NCI-H2029 (cell line): ENCODE measurements around the gene KLHL20.
"Not testable (repeated sequence)": the region's sequence is repeated elsewhere in the genome, so short reads cannot be mapped to it uniquely, and the experiment has no call there.

Source experiments
- DNase-seq: peaks from one replicate; lab custom pipeline; 2025; lab: John Stamatoyannopoulos, UW

Gene KLHL20

GRCh38 chr1:173749137-173749536, 34.4 kb downstream of the KLHL20 start:
- DNase-seq: no peak

- DNase-seq: no peak
These were observed 39.0 kb downstream of the KLHL20 start for GRCh38 chr1:173753830-173754229.

GRCh38 chr1:173757666-173758065, 42.9 kb downstream of the KLHL20 start:
- DNase-seq: no peak

- no peak for DNase-seq
These were observed 43.3 kb downstream of the KLHL20 start for GRCh38 chr1:173758110-173758509.

- no peak for DNase-seq
These were observed 44.2 kb downstream of the KLHL20 start for GRCh38 chr1:173758980-173759379.

- DNase-seq: not testable (repeated sequence)
These were observed 49.5 kb downstream of the KLHL20 start for GRCh38 chr1:173764331-173764730.

- DNase-seq: no peak
These were observed 53.4 kb downstream of the KLHL20 start for GRCh38 chr1:173768206-173768605.

GRCh38 chr1:173768827-173769226, 54.0 kb downstream of the KLHL20 start:
- DNase-seq: no peak

- not testable (repeated sequence) for DNase-seq
These were observed 55.5 kb downstream of the KLHL20 start for GRCh38 chr1:173770330-173770729.

GRCh38 chr1:173771560-173771959, 56.8 kb downstream of the KLHL20 start:
- no peak for DNase-seq

GRCh38 chr1:173775578-173776226, 60.9 kb downstream of the KLHL20 start:
- DNase-seq: no peak

GRCh38 chr1:173779936-173780335, 65.2 kb downstream of the KLHL20 start:
- DNase-seq: no peak

GRCh38 chr1:173784997-173785396, 70.2 kb downstream of the KLHL20 start:
- no peak for DNase-seq

GRCh38 chr1:173789841-173790240, 75.1 kb downstream of the KLHL20 start:
- DNase-seq: no peak

GRCh38 chr1:173798078-173798477, 83.3 kb downstream of the KLHL20 start:
- DNase-seq: no peak

GRCh38 chr1:173799995-173800394, 85.2 kb downstream of the KLHL20 start:
- not testable (repeated sequence) for DNase-seq

- DNase-seq: no peak
These were observed 88.2 kb downstream of the KLHL20 start for GRCh38 chr1:173802961-173803360.

GRCh38 chr1:173813654-173814053, 98.9 kb downstream of the KLHL20 start:
- DNase-seq: not testable (repeated sequence)

- no peak for DNase-seq
These were observed 103.7 kb downstream of the KLHL20 start for GRCh38 chr1:173818459-173818858.

- DNase-seq: no peak
These were observed 106.9 kb downstream of the KLHL20 start for GRCh38 chr1:173821680-173822079.

GRCh38 chr1:173823781-173824314, 109.1 kb downstream of the KLHL20 start:
- DNase-seq: no peak

GRCh38 chr1:173824315-173825081, 109.7 kb downstream of the KLHL20 start, which contains the start of the genes CENPL and DARS2:
TSS of gene CENPL (minus strand) at chr1:173824883. CDS start at chr1:173811299, 13,584 bp downstream.
TSS of gene DARS2 (plus strand) at chr1:173824673. CDS start at chr1:173825230, 557 bp downstream.
- DNase-seq: peak; percentile 96

GRCh38 chr1:173827611-173828010, 112.8 kb downstream of the KLHL20 start:
- DNase-seq: no peak
